NCI-H526 treated with DMSO at 0.1 percent for 48 hours (cell line): Measurements from ENCODE around the gene EEF1A1.
"Not testable (repeated sequence)": the region's sequence is repeated elsewhere in the genome, so short reads cannot be mapped to it uniquely, and the experiment has no call there.

Experiments used
- DNase-seq: peaks from one replicate; lab custom pipeline; 2025; lab: John Stamatoyannopoulos, UW

The EEF1A1 gene

DNA sequence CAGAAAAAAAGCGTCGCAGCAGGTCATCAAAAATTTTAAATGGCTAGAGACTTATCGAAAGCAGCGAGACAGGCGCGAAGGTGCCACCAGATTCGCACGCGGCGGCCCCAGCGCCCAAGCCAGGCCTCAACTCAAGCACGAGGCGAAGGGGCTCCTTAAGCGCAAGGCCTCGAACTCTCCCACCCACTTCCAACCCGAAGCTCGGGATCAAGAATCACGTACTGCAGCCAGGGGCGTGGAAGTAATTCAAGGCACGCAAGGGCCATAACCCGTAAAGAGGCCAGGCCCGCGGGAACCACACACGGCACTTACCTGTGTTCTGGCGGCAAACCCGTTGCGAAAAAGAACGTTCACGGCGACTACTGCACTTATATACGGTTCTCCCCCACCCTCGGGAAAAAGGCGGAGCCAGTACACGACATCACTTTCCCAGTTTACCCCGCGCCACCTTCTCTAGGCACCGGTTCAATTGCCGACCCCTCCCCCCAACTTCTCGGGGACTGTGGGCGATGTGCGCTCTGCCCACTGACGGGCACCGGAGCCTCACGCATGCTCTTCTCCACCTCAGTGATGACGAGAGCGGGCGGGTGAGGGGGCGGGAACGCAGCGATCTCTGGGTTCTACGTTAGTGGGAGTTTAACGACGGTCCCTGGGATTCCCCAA lies at the start of gene EEF1A1:
Gene EEF1A1, minus strand, starts transcription at position 345 of the 663 bp plus-strand sequence. CDS start 1,006 bp downstream, outside the sequence.
- peak; percentile 97 for DNase-seq

DNA sequence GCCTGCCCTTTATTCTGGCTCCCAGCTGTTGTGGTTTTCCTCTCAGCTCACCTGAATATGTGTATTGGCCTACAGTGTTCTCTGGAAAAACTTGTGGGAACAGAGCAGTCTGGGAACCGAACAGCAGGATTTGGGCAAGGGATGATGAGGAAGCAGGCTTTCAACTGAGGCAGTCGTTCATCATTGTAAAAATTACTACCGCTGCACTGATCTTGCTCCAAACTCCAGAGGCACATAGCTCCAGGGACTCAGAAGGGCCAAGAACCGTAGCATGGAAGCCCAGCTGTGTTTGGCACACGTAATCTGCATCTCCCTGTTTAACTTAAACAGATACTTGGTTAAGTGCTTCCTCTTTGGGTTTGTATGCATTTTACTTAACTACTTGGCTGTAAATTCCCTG lies 48.3 kb upstream of the EEF1A1 start:
- DNase-seq, result no peak

DNA sequence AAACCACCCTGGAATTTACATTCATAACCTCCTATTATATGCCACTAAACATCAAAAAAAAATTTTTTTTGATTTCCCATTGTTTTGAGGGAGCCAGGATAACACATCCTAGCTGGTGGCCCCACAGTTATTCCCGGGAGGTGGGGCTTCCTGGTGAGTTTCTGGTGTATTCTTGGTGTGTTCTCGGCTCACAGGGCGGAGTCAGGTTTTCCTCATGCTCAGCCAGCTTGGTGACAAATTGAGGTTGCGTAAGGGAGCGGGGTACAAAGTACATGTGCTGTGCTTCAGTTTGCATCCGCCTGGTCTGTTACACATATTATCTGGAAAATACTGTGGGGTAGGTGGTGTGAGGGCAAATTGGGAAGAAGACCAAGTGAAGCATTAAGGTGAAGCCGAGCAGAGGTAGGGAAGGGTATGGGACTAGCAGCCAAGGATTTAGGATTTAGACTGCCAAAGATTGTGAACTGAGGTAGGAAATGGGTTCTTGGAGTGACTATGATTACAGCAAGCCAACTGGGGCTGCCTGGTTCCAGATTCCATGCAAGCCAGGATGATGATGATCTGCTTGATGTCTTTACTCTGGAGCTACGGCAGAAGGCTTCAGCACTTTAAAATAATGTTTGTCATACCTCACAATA lies 46.2 kb upstream of the EEF1A1 start:
- no peak for DNase-seq

DNA sequence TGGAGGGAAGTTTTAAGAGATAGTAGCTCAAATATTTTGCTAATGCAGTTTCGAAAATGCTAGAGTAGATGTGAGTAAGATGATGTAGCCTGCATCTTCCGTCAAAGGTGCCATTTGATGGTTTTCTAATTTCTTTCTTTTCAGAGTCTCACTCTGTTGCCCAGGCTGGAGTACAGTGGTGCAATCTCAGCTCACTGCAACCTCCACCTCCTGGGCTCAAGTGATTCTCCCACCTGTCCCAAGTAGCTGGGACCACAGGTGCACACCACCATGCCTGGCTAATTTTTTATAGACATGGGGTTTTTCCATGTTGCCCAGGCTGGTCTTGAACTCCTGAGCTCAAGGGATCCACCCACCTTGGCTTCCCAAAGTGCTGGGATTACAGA lies 45.6 kb upstream of the EEF1A1 start:
- DNase-seq, result not testable (repeated sequence)

DNA sequence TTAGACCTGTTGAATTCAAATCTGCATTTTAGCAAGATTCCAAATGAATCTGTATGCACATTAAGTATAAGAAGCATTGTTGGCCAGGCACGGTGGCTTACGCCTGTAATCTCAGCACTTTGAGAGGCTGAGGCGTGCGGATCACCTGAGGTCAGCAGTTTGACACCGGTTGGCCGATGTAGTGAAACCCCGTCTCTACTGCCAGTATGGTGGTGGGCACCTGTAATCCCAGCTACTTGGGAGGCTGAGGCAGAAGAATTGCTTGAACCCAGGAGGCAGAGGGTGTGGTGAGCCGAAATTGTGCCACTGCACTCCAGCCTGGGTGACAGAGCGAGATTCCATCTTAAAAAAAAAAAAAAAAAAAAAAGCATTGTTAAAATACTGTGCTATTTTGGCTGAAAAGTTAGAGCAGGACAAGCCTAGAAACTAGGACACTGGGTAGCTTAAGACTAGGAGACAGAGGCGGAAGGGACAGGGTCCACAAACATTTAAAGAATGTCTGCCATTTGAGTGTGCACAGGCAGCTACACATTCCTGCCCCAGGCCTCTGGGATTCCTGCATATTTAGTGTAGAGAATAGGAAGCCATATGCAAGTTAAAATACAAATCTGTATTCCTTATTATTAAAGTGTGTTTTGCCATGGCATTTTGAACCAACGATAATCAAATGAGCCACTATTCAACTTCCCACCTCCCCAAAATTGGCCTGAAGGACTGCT lies 45.1 kb upstream of the EEF1A1 start:
- no peak for DNase-seq

DNA sequence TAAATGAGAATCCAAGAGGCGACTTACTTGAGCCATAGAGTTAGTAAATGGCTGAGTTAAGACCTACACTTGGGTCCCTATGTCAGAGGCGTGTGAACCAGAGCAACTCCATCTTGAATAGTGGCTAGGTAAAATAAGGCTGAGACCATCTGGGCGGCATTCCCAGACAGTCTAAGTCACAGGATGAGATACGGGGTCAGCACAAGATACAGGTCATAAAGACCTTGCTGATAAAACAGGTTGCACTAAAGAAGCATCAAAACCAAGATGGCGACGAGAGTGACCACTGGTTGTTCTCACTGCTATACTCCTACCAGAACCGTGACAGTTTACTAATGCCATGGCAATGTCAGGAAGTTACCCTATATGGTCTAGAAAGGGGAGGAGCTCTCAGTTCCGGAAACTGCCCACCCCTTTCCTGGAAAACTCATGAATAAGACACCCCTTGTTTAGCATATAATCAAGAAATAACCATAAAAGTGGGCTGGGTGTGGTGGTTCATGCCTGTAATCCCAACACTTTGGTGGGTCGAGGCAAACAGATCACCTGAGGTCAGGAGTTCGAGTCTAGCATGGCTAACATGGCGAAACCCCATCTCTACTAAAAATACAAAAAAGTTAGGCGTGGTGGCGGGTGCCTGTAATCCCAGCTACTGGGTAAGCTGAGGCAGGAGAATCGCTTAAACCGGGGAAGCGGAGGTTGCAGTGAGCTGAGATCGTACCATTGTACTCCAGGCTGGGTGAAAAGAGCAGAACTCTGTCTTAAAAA lies 43.9 kb upstream of the EEF1A1 start:
- no peak for DNase-seq

DNA sequence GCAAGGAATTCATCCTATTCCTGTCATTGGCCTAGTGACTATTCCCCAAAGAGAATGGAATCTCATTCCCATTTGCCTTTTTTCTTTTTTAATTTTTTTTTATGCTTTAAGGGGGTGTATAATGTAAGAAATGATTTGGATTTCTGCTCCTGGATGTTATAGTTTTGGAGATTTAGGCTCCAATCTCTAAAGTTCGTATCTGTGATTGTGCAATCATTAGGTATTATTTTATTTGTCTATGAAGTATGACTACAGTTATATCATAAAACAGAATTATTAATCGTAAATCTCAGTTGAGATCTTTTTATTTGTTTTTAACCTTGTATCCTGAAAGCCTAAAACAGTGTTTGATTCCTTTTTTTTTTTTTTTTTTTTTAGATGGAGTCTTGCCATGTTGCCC lies 41.7 kb upstream of the EEF1A1 start:
- DNase-seq, result no peak

DNA sequence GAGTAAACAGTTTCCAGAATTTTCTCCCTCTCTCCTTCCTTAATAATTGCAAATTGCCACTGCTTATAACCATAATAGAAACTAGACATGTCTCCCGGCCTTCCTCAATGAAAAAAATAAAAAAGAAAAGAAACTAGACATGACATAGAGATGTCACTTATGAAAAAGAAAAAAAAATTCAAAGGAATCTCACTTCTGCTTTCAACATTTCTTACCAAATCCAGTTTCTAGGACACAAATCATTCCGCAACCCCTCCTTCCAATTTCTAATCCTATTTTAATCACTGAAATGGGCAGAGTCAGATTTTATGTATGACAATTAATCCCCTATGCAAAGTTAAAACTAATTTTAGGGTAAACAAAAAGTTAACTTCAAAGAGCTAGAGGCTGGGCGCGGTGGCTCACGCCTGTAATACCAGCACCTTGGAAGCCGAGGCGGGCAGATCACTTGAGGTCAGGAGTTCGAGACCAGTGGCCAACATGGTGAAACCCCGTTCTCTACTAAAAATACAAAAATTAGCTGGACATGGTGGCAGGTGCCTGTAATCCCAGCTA lies 40.1 kb upstream of the EEF1A1 start:
- no peak for DNase-seq

DNA sequence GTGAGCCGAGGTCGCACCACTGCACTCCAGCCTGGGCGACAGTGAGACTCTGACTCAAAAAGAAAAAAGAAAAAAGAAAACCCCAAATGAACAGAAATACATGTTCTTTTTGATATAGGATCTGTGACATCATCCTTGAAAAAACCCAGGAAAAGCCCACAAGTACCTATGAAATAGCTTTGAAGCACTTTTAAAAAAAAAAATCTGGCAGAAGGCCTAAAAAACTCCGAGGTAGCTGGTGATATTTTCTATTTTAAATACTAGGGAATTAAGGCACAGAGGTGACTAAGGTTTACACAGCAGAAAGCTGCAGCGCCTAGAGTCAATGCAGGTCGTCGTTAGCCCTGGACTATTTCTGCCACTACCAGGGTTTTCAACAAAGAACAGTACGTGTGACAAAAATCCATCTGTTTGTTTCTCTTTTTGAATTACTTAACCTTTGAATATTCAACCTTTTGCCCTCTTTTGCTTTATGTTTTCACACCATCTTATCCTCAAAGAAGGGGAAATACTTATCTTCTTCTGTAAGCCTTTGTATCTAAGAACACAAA lies 39.4 kb upstream of the EEF1A1 start:
- DNase-seq, result no peak

DNA sequence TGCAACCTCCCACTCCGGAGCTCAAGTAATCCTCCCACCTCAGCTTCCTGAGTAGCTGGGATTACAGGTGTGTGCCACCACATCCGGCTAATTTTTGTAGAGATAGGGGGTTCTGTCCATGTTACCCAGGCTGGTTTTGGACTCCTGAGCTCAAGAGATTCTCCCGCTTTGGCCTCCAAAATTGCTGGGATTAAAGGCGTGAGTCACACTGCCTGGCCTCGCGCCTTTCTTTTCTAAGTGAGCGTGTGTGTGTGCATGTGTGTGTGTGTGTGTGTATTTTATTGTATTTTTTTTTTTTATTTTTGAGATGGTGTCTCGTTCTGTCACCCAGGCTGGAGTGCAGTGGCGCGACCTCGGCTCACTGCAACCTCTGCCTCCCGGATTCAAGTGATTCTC lies 38.6 kb upstream of the EEF1A1 start:
- not testable (repeated sequence) for DNase-seq

DNA sequence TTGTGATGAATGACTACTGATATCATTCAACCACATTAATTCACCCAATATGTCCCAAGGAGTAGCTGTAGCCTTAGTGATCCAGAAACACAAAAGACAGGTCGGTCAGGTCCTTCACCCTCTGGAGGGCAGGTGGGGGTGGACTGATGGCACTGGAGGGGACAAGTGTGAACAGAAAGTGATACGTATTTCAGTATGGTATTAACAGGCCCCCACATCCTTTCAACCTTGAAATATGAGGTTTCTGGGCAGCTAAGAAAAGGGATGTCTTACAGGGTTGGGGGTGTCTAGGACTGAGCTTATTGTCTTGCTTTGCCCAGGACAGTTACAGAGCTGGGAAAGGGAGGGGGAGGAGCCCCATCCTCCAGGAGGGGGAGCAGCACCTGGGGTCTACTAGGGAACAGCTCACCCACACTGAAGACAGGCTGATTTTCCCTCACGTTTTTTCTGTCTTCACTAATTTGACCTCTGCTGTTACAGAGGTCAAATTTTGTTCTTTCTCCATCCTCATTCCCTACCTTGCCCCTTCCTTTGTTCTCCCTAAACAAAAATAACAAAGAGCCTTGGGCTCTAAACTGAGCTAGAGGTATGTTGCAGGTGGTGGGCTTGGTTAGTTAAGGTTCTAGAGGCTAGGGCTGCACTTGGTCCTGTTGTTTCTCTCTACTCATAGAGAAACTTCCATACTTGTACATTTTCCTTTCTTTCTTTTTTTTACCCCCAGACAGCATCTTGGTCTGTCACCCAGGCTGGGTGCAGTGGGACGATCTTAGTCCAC lies 38.0 kb upstream of the EEF1A1 start:
- no peak for DNase-seq

DNA sequence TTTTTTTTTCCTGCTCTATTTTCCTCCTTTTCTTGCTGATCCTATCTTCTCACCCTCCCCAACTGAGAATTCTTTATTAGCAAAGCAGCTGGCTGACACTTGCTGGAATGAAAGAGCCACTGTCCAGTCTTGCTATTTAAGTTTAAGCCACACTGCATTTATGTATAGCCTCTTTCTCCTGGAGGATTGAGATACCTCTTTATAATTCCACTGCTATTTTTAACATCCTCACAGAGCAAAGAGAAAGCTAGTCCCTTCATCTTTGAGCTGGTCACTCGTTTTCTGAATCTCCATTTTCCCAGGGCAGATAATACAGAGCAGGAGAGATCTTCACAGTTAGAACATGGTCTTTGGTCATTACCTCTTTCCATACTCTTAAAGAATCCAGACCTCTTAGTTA lies 36.0 kb upstream of the EEF1A1 start:
- DNase-seq, result no peak

DNA sequence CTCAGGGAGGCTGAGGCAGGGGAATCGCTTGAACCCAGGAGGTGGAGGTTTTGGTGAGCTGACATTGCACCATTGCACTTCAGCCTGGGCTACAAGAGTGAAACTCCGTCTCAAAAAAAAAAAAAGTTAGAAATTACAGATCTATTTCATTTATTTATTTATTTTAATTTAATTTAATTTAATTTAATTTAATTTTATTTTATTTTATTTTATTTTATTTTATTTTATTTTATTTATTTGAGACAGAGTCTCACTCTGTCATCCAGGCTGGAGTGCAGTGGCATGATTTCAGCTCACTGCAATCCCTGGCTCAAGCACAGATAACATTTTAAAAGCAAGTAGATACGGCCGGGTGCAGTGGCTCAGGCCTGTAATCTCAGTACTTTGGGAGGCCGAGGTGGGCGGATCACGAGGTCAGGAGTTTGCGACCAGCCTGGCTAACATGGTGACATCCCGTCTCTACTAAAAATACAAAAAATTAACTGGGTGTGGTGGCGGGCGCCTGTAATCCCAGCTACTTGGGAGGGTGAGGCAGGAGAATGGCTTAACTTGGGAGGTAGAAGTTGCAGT lies 34.6 kb upstream of the EEF1A1 start:
- DNase-seq, result not testable (repeated sequence)

DNA sequence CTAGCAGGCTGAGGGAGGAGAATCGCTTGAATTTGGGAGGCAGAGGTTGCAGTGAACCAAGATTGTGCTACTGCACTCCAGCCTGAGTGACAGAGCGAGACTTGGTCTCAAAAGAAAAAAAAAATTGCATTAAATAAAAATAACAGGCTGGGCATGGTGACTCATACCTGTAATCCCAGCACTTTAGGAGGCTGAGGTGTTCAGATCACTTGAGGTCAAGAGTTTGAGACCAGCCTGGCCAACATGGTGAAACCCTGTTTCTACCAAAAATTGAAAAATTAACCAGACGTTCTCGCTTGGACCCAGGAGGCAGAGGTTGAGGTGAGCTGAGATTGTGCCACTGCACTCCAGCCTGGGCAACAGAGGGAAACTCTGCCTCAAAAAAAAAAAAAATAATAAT lies 30.3 kb upstream of the EEF1A1 start:
- not testable (repeated sequence) for DNase-seq

DNA sequence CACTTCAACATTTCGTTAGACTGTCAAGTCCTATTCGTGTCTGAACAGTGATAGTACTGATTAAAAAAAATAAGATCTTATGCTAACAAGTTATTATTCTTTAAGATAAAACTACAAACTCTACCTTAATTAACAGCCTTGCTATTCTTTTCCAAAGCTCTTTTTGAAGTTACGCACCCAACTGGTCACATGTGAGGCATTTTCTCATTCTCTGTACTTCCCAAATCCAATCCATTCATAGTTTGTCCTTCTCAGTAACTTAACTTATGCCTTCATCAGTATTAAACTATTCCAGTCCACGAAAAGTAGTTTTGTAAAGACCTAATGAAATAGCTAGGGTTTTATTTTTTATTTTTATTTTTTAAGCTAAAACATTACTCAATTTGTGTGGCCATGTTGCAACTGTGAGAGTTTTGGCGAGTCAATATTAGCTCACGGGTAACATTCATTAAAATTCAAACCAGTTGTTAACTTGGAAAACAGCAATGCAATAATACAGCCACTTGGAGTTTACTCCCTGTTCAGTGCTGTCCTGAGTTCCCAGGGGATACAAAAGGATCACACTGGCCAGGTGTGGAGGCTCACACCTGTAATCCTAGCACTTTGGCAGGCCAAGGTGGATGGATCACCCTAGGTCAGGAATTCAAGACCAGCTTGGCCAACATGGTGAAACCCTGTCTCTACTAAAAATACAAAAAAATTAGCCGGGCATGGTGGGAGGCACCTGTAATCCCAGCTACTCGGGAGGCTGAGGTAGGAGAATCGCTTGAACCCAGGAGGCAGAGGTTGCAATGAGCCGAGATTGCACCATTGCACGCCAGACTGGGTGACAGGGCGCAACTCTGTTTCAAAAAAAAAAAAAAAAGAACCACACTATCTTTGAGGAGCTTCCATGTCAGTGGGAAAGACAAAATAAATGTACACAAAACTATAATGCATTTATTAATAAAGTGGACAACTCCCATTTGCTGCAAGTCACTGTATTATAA lies 27.9 kb upstream of the EEF1A1 start:
- no peak for DNase-seq

DNA sequence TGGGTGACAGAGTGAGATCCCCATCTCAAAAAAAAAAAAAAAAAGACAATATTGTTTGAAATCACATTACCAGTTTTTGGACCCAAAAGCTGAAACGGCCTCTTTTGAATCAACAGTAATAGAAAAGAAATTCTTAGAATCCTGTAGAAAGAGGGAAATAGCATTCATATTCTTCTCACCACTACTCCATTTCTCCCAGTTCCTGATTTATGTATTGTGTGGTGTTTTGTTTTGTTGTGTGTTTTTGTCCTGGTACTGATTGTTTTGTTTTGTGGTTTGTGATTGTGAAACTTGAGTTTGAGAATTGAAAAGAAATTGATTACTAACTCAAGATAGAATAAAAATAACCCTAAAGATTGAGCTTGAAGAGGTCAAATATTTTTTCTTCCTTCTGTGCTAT lies 26.2 kb upstream of the EEF1A1 start:
- no peak for DNase-seq

DNA sequence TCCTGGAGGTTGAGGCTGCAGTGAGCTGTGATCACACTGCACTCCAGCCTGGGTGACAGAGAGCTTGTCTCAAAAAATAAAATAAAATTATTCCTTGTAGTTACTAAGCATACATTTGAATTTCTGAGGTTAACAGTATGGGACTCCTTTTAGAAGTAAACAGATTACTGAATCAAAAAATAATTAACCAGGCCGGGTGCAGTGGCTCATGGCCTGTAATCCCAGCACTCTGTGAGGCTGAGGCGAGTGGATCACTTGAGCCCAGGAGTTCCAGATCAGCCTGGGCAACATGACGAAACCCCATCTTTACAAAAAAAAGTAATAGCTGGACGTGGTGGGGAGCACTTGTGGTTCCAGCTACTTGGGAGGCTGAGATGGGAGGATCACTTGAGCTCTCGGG lies 22.1 kb upstream of the EEF1A1 start:
- no peak for DNase-seq

DNA sequence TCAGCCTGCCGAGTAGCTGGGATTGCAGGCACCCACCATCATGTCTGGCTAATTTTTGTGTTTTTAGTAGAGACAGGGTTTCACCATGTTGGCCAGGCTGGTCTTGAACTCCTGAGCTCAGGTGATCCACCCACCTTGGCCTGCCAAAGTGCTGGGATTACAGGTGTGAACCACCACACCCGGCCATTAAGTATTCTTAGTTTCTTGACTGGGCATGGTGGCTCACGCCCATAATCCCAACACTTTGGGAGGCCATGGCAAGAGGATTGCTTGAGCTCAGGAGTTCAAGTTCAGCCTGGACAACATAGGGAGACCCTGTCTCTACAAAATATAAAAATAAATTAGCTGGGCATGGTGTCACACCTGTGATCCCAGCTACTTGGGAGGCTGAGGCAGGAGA lies 21.6 kb upstream of the EEF1A1 start:
- DNase-seq, result not testable (repeated sequence)

DNA sequence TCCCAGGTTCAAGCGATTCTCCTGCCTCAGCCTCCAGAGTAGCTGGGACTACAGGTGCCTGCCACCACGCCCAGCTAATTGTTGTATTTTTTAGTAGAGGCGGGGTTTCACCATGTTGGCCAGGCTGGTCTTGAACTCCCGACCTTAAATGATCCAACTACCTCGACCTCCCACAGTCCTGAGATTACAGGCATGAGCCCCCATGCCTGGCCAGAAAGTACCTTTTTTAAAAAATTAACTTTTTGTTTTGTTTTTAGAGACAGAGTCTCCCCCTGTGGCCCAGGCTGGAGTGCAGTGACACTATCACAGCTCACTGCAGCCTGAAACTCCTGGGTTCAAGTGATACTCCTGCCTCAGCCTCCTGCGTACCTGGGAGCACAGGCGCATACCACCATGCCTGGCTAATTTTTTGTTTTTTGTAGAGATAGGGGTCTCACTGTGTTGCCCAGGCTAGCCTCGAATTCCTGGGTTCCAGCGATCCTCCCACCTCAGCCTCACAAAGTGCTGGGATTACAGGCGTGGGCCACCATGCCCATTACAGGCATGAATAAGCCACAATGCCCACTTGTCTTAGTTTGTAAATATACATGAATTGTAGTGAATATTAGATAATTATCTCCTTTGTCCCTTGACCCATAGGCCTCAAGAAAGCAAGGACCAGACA lies 17.4 kb upstream of the EEF1A1 start:
- DNase-seq, result no peak
